ENCODE data around the gene KLHDC1.

DNA sequence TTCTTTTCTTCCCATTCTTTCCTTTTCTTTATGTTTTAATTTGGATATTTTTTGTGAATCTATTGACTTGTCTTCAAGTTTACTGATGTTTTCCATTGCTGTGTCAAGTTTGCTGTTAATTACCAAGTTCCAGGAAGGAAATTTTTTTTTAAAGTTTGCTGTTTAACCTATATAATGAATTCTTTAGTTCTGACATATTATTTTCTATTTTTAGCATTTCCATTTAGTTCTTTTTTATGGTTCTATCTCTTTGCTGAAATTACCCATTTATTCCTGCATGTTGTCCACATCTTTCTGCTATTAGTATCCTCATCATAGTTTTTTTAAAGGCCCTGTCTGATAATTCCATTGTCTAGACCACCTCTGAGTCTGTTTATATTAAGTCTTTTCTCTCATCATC, 27.8 kb downstream of the KLHDC1 start:
- TF ChIP-seq TAF1 (conservative IDR thresholded peaks at IDR 0.05) (no peak), GABPA (IDR thresholded peaks at IDR 0.05 in 1 of 2, conservative IDR thresholded peaks at IDR 0.05 in 1 of 2) (no peak), CTCF (IDR thresholded peaks at IDR 0.05; ENCODE audit: low read depth, low read length, missing input control) (no peak), SP1 (IDR thresholded peaks at IDR 0.05) (no peak), RXRA (IDR thresholded peaks at IDR 0.05) (no peak), YY1 (IDR thresholded peaks at IDR 0.05) (no peak), JUND (IDR thresholded peaks at IDR 0.05) (no peak), RAD21 (IDR thresholded peaks at IDR 0.05) (no peak), FOXA1 (IDR thresholded peaks at IDR 0.05) (no peak)

Measured in liver (tissue), 3 donors.